Tongue (tissue), 2 donors: ENCODE data around the gene FOXP1. TPM values are rescaled to one million over a fixed set of nuclear protein-coding genes. Genes with fewer than 3 reads are reported as not detected.

Experiments
- DNase-seq: peaks from one replicate; pipeline ENCODE4 v3.0.0-alpha.2; 2015
- total RNA-seq: library from RNA; depleted of rRNA; stranded (reverse); fragments of >200 nt; gene quantifications from one replicate; pipeline ENCODE4 v1.2.3, GENCODE V29; 2014

FOXP1 gene
- total RNA-seq, 1 donor from 2014 or later = 66.4 TPM

- no peak for DNase-seq
Observed at GRCh38 chr3:71070497-71071463, 512.7 kb downstream of the FOXP1 start.

GRCh38 chr3:71069797-71070196 lies 513.7 kb downstream of the FOXP1 start:
- peak; percentile 70 for DNase-seq

DNA sequence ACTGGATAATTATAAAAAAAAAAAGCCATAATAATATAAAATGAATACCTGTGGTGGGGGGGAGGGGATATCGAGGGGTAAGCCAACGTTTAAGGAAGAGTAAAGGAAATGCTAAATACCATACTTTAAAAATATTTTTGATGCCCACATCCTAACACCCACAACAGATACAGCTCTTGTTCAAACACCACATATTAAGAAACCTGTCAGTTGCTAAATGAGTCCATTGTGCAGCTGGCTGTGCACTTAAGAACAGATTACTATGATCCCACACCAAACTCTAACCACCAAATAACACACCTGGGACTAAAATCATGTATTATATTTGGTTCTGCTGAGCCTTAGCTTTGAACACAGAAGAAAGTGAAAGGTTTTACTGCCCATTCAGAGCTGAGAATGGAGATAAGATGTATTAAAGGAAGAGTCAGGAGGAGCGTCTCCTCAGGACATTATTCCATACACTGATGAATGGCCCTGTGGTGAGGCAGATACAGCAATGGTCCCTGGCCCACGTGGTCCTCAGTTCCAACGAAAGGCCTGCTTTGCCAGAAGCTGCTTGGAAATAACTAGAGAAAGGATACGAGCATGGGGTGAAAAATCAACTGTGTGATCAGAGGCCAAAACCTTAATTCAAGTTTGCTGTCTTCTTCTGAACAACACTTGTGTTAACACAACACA lies 515.4 kb downstream of the FOXP1 start:
- DNase-seq = no peak

DNA sequence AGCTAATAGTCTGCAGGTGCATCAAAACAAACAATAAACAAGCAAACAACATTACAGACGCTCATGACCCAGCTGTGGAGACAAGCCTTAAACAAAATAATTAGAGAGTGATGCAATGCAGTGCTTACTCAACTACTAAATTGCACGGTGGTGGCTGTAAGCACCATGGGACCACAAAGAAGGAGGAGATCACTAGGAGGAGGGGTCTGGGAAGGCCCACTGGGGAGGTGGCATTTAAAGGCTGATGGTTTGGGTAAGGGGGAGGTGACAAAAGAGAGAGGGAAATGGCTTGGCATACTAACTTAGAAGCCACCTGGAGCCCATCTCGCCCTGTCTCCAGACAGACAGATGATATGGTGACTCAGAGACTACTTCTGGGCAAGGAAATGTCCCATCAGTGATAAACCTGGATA lies 516.7 kb downstream of the FOXP1 start:
- DNase-seq = no peak

DNA sequence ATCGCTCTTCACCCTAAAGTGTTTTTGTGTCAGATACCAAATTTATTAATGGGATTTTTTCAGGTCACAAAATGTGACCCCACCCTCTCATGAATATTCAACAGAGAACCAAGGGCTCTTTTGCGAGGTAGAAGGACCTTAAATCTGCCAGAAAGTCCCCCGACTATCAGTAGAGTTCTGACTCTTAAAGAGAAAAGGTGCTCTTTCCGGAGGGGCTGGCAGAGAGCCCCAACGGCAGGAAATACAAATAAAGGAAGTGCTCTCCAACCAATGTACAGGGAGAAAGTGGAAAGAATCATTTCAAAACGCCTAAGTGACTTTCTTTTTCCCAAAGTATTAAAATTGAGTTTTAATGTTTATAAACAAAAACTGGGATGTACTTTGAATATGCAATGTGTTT lies 517.2 kb downstream of the FOXP1 start:
- DNase-seq = no peak

DNA sequence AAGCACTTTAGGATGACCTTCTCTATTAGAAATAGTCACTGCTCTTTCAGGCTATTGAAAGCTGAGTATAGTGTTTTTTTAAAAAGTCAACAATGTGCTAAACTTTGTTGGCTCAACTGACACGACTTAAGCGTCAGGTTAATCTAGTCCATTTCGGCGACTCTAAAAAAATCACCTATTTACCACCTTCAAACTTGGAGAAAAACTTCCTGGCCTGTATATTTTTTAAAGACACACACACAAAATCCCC lies 517.8 kb downstream of the FOXP1 start:
- DNase-seq = no peak

DNA sequence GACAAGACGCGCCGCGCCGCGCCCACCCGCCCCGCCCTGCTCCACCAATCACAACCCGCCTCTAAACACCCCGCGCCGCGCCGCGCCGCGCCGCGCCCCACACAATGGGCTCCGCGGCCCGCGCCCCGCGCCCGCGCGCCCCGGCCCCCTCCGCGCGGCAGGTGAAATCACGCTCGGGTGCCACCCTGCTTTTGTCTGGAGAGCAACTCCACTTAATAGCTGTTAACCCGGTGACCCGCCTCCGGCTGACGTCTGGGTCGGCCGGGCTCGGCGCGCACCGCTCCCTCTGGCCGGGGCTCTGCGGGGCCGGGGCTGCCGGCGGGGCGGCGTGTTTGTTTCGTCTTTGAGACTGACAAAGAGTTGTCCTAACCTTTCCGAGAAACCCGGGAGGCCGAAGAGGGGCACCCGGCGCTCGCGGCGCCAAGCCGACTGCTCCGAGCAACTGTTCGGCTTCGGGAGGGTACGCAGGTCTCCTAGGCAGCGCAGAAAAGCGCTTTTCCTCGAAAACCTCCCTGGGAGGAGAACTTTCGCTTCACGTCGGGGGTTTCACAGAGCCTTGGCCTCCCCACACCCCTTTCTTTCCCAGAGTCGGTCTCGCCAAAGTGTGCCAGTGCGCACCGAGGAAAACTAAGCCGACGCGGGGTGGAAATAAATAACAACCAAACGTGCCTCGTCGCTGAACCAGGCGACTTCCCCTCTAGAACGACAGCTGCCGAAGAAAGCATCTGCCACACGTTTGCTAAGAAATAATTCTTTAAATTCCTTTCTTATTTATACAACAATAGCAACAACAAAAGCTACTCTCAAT lies 518.4 kb downstream of the FOXP1 start:
- peak; percentile 76 for DNase-seq

DNA sequence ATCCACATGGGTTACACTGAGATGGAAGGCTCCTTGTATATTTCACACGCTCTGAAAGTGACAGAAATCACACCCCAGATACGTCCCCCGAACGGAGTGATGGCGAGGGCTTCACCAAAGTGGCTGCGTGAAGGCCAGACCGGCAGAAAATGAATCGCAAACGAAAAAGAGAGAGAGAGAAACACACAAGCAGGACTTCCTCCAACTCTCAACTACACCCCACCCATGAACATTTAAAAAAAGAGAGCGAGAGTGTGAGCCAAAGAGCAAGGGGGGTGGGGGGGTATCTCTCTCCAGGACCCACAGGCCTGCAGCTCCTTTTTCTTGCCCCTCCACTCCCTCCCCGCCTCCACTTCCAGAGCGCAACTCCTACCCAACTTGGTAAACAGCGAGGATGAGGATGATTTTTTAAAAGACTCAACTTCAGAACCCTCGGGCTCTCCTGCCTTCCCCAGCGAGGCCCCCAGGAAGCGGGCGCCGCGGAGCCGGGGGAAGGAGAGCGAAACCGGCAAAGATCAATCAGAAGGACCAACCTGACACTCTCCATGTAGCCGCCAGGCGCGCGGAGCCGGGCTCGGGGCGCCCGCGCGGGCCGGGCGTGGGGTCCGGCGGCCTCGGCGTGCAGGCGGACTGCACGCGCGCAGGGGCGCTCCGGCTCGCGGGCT lies 519.1 kb downstream of the FOXP1 start:
- peak; percentile 76 for DNase-seq

- peak; percentile 66 for DNase-seq
Observed at GRCh38 chr3:71063773-71064290, 519.7 kb downstream of the FOXP1 start.

GRCh38 chr3:71062952-71063772 lies 520.4 kb downstream of the FOXP1 start:
- DNase-seq = peak; percentile 44

- DNase-seq = no peak
Observed at GRCh38 chr3:71062037-71062932, 521.2 kb downstream of the FOXP1 start.

DNA sequence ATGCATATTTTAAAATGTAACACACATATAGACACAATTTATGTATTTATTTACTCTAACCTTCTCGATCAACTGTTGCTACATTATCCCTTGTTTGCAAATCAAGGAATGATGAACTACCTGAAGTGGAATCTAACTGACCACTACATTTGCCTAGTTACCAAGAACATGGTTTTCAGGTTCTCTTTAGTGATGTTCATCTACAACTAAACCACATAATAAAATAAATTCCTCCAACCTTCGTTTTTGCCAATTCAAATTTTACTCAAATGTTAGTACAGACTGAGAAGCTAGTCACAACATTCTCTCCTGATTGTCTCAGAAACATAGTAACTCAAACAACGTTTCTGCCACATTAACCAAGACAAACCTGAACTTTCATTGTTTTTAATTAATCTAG lies 521.9 kb downstream of the FOXP1 start:
- DNase-seq = no peak

GRCh38 chr3:71061037-71061436 lies 522.5 kb downstream of the FOXP1 start:
- no peak for DNase-seq

- DNase-seq = no peak
Observed at GRCh38 chr3:71060536-71060935, 523.0 kb downstream of the FOXP1 start.

GRCh38 chr3:71057526-71057894 lies 526.0 kb downstream of the FOXP1 start:
- DNase-seq = no peak

- no peak for DNase-seq
Observed at GRCh38 chr3:71056327-71056726, 527.2 kb downstream of the FOXP1 start.

DNA sequence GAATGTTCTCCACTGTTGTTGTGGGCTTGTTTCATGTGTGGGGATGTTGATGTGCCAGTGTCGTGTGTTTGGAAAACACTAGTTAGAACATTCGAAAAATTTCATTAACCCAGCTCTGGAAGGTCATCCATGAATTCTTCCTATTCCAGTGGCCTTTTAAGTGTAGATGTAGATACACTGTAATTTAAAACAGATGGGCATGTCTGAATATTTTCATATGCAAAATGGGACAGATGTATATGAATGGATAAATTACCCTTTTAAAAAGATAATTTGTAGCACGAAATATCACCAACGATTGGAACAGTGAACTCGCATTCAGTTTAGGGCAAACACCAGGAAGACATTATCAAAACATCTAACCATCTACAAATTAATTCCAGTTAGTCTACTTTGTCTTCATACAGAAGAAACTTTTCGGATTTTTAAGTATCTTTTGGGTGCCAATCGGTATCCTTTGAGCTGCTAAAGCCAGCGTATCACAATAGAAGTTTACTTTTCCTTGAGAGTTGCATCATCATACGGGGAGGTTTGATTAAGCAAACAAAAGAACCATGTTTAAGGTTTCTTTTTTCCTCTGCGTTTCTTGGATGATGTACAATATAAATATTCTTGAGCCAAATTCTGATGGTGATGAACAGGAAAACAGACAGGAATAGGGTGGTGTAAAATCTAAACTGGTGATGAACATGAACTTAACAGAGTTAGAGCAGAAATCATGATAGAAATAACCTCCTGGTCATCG lies 528.1 kb downstream of the FOXP1 start:
- no peak for DNase-seq

GRCh38 chr3:71054312-71054711 lies 529.2 kb downstream of the FOXP1 start:
- DNase-seq = no peak

GRCh38 chr3:71053495-71053894 lies 530.0 kb downstream of the FOXP1 start:
- no peak for DNase-seq
